Ishikawa (cell line): ENCODE results near the gene LHPP.

Source experiments
- CEBPB ChIP-seq: IDR thresholded peaks from 2 replicates; pipeline ENCODE4 v1.6.1; 2012
- CREB1 ChIP-seq: IDR thresholded peaks from 2 replicates; pipeline ENCODE4 v1.6.1; 2012; ENCODE audit warnings: low read depth
- EGR1 ChIP-seq: IDR thresholded peaks from 2 replicates; pipeline ENCODE4 v1.6.1; 2012
- EP300 ChIP-seq: IDR thresholded peaks from 2 replicates; pipeline ENCODE4 v1.6.1; 2012; ENCODE audit warnings: borderline replicate concordance
- FOXM1 ChIP-seq: IDR thresholded peaks from 2 replicates; pipeline ENCODE4 v1.6.1; 2012; ENCODE audit warnings: low read depth, borderline replicate concordance
- NFIC ChIP-seq: IDR thresholded peaks from 2 replicates; pipeline ENCODE4 v1.6.1; 2012
- RAD21 ChIP-seq: IDR thresholded peaks from 2 replicates; pipeline ENCODE4 v1.6.1; 2012; ENCODE audit warnings: low read depth
- TAF1 ChIP-seq: IDR thresholded peaks from 2 replicates; pipeline ENCODE4 v1.6.1; 2012; ENCODE audit warnings: low read depth, mild to moderate bottlenecking
- TCF12 ChIP-seq: IDR thresholded peaks from 2 replicates; pipeline ENCODE4 v1.6.1; 2012; ENCODE audit warnings: low read depth
- TEAD4 ChIP-seq: IDR thresholded peaks from 2 replicates; pipeline ENCODE4 v1.6.1; 2012
- YY1 ChIP-seq: IDR thresholded peaks from 2 replicates; pipeline ENCODE4 v1.6.1; 2012; ENCODE audit warnings: low read depth
- ZBTB7A ChIP-seq: IDR thresholded peaks from 2 replicates; pipeline ENCODE4 v1.6.1; 2012; ENCODE audit warnings: low read depth
- TF ChIP-seq, protein P1 (sequence below): IDR thresholded peaks from 2 replicates; pipeline ENCODE4 v1.6.1; 2012; ENCODE audit warnings: low read depth, mild to moderate bottlenecking
- TF ChIP-seq, protein P2 (sequence below): IDR thresholded peaks from 2 replicates; pipeline ENCODE4 v1.6.1; 2012
- TF ChIP-seq, protein P3 (sequence below): IDR thresholded peaks from 2 replicates; pipeline ENCODE4 v1.6.1; 2012

Gene LHPP

DNA sequence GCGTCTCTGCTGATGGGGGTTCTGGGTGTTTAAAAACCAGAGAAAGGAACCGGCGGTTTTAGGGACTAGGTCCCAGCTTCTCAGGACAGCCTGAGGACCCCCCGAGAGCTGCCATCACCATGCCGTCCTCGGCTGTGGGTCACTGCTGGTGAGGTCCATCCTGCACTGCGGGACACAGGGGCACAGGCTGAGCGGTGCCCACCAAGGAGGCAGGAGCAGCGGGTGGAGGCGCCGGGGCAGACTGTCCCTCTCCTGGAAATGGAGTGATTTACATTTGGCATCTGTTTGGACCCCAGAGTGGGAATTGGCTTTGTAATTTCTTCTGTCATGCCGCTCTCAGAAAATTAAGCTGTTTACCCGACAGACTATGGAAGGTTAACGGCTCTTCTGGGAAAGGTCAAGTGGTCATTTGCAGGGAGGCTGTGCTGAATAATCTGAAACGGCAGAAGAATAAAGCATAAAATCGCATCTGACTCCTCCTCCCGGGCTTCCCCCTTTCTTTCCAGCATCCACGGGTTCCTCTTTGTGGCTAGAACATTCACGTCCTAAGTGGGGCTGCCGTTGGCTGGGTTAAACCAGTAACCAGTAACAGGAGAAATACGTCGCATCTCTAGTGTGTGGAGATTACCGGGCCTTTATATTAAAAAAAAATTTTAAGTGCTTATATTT is 31.7 kb downstream of the LHPP start:
- TF ChIP-seq, protein P1, sequence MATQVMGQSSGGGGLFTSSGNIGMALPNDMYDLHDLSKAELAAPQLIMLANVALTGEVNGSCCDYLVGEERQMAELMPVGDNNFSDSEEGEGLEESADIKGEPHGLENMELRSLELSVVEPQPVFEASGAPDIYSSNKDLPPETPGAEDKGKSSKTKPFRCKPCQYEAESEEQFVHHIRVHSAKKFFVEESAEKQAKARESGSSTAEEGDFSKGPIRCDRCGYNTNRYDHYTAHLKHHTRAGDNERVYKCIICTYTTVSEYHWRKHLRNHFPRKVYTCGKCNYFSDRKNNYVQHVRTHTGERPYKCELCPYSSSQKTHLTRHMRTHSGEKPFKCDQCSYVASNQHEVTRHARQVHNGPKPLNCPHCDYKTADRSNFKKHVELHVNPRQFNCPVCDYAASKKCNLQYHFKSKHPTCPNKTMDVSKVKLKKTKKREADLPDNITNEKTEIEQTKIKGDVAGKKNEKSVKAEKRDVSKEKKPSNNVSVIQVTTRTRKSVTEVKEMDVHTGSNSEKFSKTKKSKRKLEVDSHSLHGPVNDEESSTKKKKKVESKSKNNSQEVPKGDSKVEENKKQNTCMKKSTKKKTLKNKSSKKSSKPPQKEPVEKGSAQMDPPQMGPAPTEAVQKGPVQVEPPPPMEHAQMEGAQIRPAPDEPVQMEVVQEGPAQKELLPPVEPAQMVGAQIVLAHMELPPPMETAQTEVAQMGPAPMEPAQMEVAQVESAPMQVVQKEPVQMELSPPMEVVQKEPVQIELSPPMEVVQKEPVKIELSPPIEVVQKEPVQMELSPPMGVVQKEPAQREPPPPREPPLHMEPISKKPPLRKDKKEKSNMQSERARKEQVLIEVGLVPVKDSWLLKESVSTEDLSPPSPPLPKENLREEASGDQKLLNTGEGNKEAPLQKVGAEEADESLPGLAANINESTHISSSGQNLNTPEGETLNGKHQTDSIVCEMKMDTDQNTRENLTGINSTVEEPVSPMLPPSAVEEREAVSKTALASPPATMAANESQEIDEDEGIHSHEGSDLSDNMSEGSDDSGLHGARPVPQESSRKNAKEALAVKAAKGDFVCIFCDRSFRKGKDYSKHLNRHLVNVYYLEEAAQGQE, result no peak
- no peak for TF ChIP-seq EP300
- TF ChIP-seq CEBPB, result no peak
- TF ChIP-seq EGR1, result no peak
- TF ChIP-seq ZBTB7A, result no peak
- TF ChIP-seq TAF1, result no peak
- TF ChIP-seq, protein P2, sequence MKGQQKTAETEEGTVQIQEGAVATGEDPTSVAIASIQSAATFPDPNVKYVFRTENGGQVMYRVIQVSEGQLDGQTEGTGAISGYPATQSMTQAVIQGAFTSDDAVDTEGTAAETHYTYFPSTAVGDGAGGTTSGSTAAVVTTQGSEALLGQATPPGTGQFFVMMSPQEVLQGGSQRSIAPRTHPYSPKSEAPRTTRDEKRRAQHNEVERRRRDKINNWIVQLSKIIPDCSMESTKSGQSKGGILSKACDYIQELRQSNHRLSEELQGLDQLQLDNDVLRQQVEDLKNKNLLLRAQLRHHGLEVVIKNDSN, result no peak
- TF ChIP-seq YY1, result no peak
- TF ChIP-seq FOXM1, result no peak
- TF ChIP-seq RAD21, result no peak
- no peak for TF ChIP-seq TEAD4
- TF ChIP-seq CREB1, result no peak
- TF ChIP-seq, protein P3, sequence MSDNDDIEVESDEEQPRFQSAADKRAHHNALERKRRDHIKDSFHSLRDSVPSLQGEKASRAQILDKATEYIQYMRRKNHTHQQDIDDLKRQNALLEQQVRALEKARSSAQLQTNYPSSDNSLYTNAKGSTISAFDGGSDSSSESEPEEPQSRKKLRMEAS, result no peak
- no peak for TF ChIP-seq TCF12
- no peak for TF ChIP-seq NFIC

DNA sequence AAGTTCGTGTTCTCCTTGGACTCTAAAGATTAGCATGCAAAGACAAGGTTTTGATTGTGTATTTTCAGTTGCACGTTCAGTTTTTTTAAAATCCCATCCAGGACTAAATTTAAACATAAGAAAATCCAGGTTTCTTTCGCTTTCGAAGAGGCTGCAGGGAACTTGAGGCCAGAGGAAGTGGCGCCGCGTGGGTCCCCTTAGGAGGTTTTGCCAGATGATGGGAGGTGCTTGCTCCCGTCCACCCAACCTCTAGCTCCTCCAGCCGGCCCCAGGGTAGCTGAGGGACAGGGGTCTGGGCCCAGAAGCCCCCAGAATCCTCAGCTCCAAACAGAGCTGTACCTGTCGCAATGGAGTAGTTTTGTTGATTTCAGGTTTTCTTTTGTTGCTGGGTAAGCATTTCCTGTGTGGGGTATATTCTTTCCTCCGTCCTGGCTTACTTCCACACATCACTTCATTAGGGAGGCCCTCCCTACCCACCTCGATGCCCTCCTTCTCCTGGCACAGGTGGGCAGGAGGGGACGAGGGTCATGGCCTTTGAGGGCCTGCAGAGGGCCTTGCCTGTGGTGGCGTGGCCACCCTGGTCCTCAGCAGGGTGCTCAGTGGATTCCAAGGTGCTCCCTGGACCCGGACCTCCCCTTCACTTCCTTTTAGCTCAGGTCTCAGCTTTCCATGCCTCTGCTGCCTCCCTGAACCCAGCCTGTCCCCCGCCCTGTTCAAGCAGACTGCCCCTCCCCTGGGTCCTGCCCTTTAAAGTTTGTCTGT is 32.6 kb downstream of the LHPP start:
- TF ChIP-seq TAF1 (no peak), EGR1 (no peak), TEAD4 (no peak), FOXM1 (no peak), NFIC (no peak), RAD21 (no peak), YY1 (no peak), EP300 (no peak), ZBTB7A (no peak), CREB1 (no peak), CEBPB (no peak)
- TF ChIP-seq, protein P1, result no peak
- TF ChIP-seq, protein P3, result no peak

DNA sequence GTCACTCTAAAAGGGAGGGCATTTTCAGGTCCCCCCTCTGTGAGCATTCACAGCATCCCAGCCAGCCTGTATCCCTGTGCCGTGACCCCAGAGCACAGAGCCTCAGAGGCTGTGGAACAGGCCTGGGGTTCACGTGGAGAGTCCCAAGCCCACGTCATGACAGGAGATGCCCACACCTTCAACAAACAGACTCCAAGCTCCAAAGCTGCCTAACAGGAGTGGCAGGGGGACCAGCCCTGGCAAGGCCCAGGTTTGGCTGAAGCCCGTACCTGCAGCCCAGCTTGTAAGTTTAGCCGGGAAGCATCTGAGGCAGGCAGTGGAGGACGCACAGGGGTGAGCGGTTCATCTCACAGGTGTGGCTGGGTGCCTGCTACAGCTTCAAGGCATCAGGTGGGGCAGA is 33.5 kb downstream of the LHPP start:
- TF ChIP-seq TCF12 (no peak), ZBTB7A (no peak), CREB1 (no peak), CEBPB (no peak)
- TF ChIP-seq, protein P2, result no peak

DNA sequence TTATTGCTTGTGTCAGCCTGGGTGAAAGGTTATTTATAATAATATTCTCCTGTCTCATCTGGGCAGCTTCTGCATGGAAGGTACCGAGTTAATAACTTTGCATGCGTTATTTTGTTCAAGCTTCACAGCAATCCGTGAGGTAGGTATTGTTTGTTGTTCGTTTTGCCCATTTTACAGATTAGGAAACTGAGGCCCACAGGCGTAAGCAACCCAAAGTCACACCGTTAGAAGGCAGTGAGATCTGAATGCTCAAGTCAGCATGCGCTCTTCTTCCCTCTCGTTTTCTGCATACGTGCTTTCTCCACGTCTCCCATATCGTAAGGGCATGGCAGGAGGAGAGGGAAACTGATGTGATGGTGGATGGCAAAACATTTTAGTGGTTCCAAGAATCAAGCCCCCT is 34.1 kb downstream of the LHPP start:
- no peak for TF ChIP-seq TCF12
- TF ChIP-seq FOXM1, result no peak
- no peak for TF ChIP-seq EGR1
- TF ChIP-seq RAD21, result no peak
- no peak for TF ChIP-seq EP300
- no peak for TF ChIP-seq YY1
- TF ChIP-seq, protein P2, result no peak
- TF ChIP-seq, protein P1, result no peak
- TF ChIP-seq ZBTB7A, result no peak
- no peak for TF ChIP-seq TAF1
- TF ChIP-seq, protein P3, result no peak
- no peak for TF ChIP-seq TEAD4
- no peak for TF ChIP-seq CREB1
